Subcutaneous adipose tissue (tissue), 4 donors: ENCODE results near the gene TPO. TPM values are rescaled to one million over a fixed set of nuclear protein-coding genes. Genes with fewer than 3 reads are reported as not detected.

Source experiments
- CTCF ChIP-seq: fragments of 450-650 bp; IDR thresholded peaks from one replicate; pipeline ENCODE4 v1.5.1; 2016; ENCODE audit warnings: low read depth, mild to moderate bottlenecking, control low read depth, antibody characterized with exemption, moderate library complexity
- total RNA-seq, 4 donors: library from RNA; depleted of rRNA; stranded (reverse); fragments of >200 nt; gene quantifications; one replicate each; pipeline ENCODE4 v1.1.0, GENCODE V29; 2016

TPO gene
- 10 to 100 TPM in 3 of 4 donors, 1 to 10 TPM in 1; 5.9 to 22.2 (median 15.4) TPM for total RNA-seq

DNA sequence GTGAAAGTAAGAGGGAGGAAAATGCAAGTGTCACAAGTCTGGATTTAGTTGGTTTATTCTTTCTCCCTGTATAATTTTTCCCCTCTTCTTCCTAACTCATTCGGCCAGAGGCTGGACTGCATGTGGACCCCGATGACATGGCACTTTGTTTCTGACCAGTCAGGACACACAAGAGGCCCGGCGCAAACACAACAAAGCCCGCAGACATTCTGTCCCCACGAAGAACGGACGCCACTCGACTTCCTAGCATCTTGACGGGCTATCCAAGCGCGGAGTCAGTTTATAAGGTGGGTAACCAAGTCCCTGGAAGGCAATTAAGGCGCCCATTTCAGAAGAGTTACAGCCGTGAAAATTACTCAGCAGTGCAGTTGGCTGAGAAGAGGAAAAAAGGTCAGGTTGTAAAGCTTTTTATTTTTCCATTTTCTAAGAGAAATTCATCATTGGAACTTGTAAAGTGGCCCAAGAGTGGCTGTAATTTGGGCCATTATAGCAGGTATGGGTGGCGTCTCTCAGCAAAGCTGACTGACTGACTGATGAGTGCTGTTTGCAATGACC, at the start of gene TPO:
Gene TPO (plus strand): TSS at position 308 of the 555 bp plus-strand sequence. CDS start 946 bp downstream, outside the sequence.
- TF ChIP-seq CTCF = no peak

DNA sequence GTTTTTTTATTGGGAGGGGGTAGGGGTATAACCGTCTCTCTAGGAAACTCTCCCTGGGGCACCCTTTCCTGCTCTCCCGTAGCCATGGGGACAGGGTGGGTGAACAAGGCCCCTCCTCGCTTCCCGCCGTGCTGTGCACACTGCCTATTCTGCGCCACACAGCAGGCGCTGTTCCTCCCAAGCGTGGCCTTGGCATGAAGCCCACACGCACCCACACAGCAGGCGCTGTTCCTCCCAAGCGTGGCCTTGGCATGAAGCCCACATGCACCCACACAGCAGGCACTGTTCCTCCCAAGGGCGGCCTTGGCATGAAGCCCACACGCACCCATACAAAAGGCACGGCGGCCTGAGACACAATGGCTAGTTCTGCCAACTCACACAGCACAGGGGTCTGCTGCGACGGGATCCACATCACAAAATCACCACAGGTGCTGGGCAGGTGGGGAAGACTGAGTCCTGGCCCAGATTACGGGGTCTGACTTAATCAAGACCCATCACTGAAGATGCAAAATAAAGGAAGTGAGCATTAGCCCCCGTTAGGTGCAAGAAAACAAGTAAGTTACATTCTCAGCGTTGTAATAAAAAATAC, 46.6 kb upstream of the TPO start:
- TF ChIP-seq CTCF = no peak

- TF ChIP-seq CTCF = no peak
These were observed 45.7 kb upstream of the TPO start for GRCh38 chr2:1367601-1368000.

DNA sequence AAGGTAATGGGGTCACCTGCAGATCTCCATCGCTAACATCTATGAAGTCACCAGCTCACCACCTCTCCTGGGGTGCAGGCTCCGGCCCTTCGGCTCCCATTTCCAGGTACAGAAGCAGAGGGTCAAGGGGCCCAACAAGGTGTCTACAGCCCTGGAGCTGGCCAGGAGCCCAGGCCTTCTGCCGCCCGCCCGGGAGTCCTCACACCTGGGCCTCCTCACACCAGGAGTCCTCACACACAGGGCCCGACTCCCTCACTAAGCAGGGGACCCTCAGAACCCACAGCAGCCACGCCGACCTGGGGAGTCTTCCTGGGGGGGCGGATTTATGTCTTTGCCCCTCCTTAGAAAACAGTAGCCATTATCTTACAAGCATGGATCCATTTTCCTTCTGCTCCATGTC, 43.4 kb upstream of the TPO start:
- no peak for TF ChIP-seq CTCF

DNA sequence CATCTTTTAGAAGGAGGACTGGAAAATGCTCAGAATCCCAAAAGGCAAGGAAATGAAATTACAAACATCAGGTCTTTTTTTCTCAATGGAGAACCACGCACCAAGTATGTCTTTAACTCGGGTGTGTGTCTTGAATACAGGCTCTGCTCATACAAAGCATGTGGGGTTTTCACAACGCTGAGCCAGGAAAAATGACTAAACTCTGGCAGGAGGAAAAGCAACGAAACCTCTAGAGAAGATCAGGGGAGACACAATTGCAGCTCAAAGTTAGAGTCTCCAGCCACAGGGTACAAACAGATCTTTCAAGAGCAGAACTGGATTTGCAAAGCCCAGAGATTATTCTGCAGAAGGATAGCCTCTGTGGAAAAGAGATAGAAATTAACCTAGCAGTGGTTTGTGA, 42.8 kb upstream of the TPO start:
- TF ChIP-seq CTCF = no peak

- no peak for TF ChIP-seq CTCF
These were observed 42.2 kb upstream of the TPO start for GRCh38 chr2:1371082-1371481.

DNA sequence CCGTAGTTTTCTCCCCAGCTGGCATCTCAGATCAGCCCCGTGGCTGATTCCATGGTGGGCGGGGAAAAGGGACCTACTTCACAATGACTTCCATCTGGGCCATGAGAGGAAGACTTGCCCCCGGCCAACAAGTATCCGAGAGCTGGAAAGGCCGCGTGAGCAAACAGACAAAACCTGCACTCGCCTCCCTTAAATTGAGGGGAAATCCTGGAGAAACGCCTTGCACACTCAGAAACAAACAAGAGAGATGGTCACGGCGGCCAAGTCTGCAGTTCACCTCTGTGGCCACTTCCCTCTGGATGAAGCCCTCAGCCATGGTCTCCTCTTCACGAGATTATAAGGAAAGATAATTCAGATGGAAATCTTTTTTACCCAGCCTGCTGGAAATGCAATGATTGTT, 39.4 kb upstream of the TPO start:
- no peak for TF ChIP-seq CTCF
